PC-3 (cell line): ENCODE results near the gene SPOP. TPM values are rescaled to one million over a fixed set of nuclear protein-coding genes. Genes with fewer than 3 reads are reported as not detected.

ENCODE experiments used
- ATAC-seq: fragments of 200-7000 bp; cut with Tn5 transposase; 2 replicates; pipeline ENCODE4 v1.9.1; 2020; ENCODE audit warnings: mild to moderate bottlenecking, moderate library complexity
- BruUV-seq: library from RNA; stranded (reverse); fragments of 400-500 nt; replicated peaks from 2 replicates; lab custom pipeline; 2021; lab: Mats Ljungman, UMichigan
- CTCF ChIA-PET: fragments of 300-600 bp; sonication (Branson Sonifier 250); formaldehyde crosslinking; loops from one replicate; lab custom pipeline; 2022; ENCODE audit warnings: antibody characterized with exemption; lab: Charles Lee
- POLR2A ChIA-PET: fragments of 300-600 bp; sonication (Branson Sonifier 250); formaldehyde crosslinking; loops from one replicate; lab custom pipeline; 2022; ENCODE audit warnings: antibody characterized with exemption; ENCODE audit not compliant: unreplicated experiment; lab: Charles Lee
- DNase-seq: peaks from one replicate; pipeline ENCODE4 v3.0.0-alpha.2; 2015
- H2AFZ ChIP-seq: fragments of 300-600 bp; sonication (generic); 2 replicates; pipeline ENCODE4 v1.6.0; 2016; ENCODE audit warnings: antibody characterized with exemption, low read length
- H3F3A ChIP-seq: fragments of 300-600 bp; sonication (generic); one replicate; pipeline ENCODE4 v1.6.0; 2017; ENCODE audit warnings: antibody characterized with exemption, low read length, control low read depth, mild to moderate bottlenecking; ENCODE audit not compliant: unreplicated experiment
- H3K27ac ChIP-seq: fragments of 300-600 bp; sonication (generic); 2 replicates; pipeline ENCODE4 v1.5.1; 2016; ENCODE audit warnings: mild to moderate bottlenecking, low read length
- H3K27me3 ChIP-seq: fragments of 300-600 bp; sonication (generic); 2 replicates; pipeline ENCODE4 v1.6.1; 2016; ENCODE audit warnings: low read length, mixed read lengths
- H3K36me3 ChIP-seq: fragments of 300-600 bp; sonication (generic); 2 replicates; pipeline ENCODE4 v1.6.1; 2016; ENCODE audit warnings: low read depth, mixed run types, low read length, mixed read lengths
- H3K4me1 ChIP-seq: fragments of 300-600 bp; sonication (generic); 2 replicates; pipeline ENCODE4 v1.5.1; 2016; ENCODE audit warnings: low read length; ENCODE audit not compliant: insufficient read depth
- H3K4me2 ChIP-seq: fragments of 300-600 bp; sonication (generic); 2 replicates; pipeline ENCODE4 v1.6.0; 2016; ENCODE audit warnings: low read length
- H3K4me3 ChIP-seq: fragments of 300-600 bp; sonication (generic); 2 replicates; pipeline ENCODE4 v1.5.1; 2016; ENCODE audit warnings: mild to moderate bottlenecking, low read length, mixed read lengths
- H3K79me2 ChIP-seq: fragments of 300-600 bp; sonication (generic); 2 replicates; pipeline ENCODE4 v1.6.1; 2017; ENCODE audit warnings: low read length, mixed read lengths
- H3K9ac ChIP-seq: fragments of 300-600 bp; sonication (generic); 2 replicates; pipeline ENCODE4 v1.6.0; 2016; ENCODE audit warnings: mild to moderate bottlenecking, low read length
- H3K9me2 ChIP-seq: fragments of 300-600 bp; sonication (generic); replicated peaks from 2 replicates; pipeline ENCODE4 v1.6.1; 2016; ENCODE audit warnings: mixed run types, low read length, mixed read lengths
- H3K9me3 ChIP-seq: fragments of 300-600 bp; sonication (generic); 2 replicates; pipeline ENCODE4 v1.6.1; 2016; ENCODE audit warnings: low read length, mixed read lengths
- H4K20me1 ChIP-seq: fragments of 300-600 bp; sonication (generic); 2 replicates; pipeline ENCODE4 v1.6.1; 2016; ENCODE audit warnings: low read length, mixed read lengths
- EZH2 ChIP-seq: fragments of 300-600 bp; sonication (generic); IDR thresholded peaks from one replicate; pipeline ENCODE4 v1.6.1; 2017; ENCODE audit warnings: antibody characterized with exemption, mild to moderate bottlenecking, low read length; ENCODE audit not compliant: unreplicated experiment
- EZH2phosphoT487 ChIP-seq: fragments of 300-600 bp; sonication (generic); IDR thresholded peaks from 2 replicates; pipeline ENCODE4 v1.6.1; 2018; ENCODE audit warnings: mild to moderate bottlenecking, antibody characterized with exemption, low read length, borderline replicate concordance
- intact Hi-C: fragments of 100-400 bp; cut with micrococcal nuclease; formaldehyde crosslinking; loops from 2 replicates; pipeline ENCODE4 v1.9.0; 2023
- total RNA-seq: library from RNA; depleted of rRNA; stranded (reverse); fragments of >200 nt; gene quantifications from 2 replicates; pipeline ENCODE4 v1.2.3, GENCODE V29; 2014
- TF ChIP-seq, protein P1 (sequence below): fragments of 300-600 bp; sonication (generic); conservative IDR thresholded peaks from 2 replicates; pipeline ENCODE4 v1.5.1; 2017; ENCODE audit warnings: antibody characterized with exemption, low read depth, mild to moderate bottlenecking, low read length

Gene SPOP
- total RNA-seq, 1 experiment from 2014 or later = 54.7 TPM

DNA sequence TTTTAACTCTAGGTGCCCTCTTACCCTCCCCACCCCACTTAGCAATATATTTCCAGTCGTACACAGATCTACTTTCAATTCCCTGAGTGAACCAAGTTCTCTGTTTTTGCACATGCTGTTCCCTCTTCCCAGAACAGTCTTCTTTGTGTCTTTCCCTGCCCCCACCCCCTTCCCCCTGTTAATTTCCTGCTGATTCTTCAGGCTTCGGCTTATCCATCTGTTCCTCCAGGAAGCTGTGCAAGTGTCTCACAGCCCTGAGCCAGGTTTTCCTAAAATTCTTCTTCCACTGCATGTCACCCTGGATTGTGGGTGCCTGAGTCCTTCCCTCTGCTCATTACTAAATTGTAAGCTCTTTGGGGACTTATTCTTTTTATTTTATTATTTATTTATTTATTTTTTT is 12.4 kb upstream of the SPOP start:
- ATAC-seq (no peak), DNase-seq (no peak)
- intact Hi-C loops = no loop called here
- no peak overlapping the region for H2AFZ ChIP-seq
- no peak overlapping the region for H3K27ac ChIP-seq
- H3K27me3 ChIP-seq = no peaks in the 10 kb centered on the region
- no peaks in the 10 kb centered on the region for H4K20me1 ChIP-seq
- no peaks in the 10 kb centered on the region for H3K36me3 ChIP-seq
- ChIA-PET CTCF (no interaction called here), POLR2A (no interaction called here)
- H3K9me2 ChIP-seq = no peaks in the 10 kb centered on the region
- H3K4me1 ChIP-seq = peaks cover 5% of the 10 kb centered on the region
- H3K9ac ChIP-seq = no peak overlapping the region
- H3K4me2 ChIP-seq = no peak overlapping the region
- H3K4me3 ChIP-seq = no peak overlapping the region
- no peaks in the 10 kb centered on the region for H3F3A ChIP-seq
- BruUV-seq = no TSS peak
- no peaks in the 10 kb centered on the region for H3K79me2 ChIP-seq
- no peaks in the 10 kb centered on the region for H3K9me3 ChIP-seq
- no peak for TF ChIP-seq EZH2

DNA sequence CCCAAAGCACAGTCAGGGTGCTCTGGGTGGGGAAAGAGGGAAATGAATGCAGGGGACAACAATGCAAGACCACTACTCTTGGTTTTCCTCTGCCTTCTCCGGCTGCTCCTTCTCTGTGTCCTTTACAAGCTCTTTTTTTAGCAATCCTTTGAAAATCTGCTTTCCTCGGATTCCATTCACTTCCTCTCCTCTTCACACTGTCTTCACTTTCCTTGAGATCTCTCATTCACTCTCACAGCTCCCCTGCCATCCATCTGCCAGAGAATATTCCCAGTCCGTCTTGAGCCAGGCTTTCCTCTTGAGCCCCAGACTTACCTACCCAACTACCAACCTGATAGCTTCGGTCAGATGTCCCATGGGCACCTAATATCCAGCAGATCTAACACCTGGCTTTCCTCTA is 11.0 kb upstream of the SPOP start:
- H4K20me1 ChIP-seq = no peaks in the 10 kb centered on the region
- intact Hi-C loops = no loop called here
- no peaks in the 10 kb centered on the region for H3K79me2 ChIP-seq
- H3F3A ChIP-seq = no peaks in the 10 kb centered on the region
- no peak overlapping the region for H2AFZ ChIP-seq
- H3K27ac ChIP-seq = no peak overlapping the region
- BruUV-seq = no TSS peak
- no peaks in the 10 kb centered on the region for H3K9me3 ChIP-seq
- peaks cover 5% of the 10 kb centered on the region for H3K4me1 ChIP-seq
- no peak overlapping the region for H3K4me3 ChIP-seq
- TF ChIP-seq, protein P1, sequence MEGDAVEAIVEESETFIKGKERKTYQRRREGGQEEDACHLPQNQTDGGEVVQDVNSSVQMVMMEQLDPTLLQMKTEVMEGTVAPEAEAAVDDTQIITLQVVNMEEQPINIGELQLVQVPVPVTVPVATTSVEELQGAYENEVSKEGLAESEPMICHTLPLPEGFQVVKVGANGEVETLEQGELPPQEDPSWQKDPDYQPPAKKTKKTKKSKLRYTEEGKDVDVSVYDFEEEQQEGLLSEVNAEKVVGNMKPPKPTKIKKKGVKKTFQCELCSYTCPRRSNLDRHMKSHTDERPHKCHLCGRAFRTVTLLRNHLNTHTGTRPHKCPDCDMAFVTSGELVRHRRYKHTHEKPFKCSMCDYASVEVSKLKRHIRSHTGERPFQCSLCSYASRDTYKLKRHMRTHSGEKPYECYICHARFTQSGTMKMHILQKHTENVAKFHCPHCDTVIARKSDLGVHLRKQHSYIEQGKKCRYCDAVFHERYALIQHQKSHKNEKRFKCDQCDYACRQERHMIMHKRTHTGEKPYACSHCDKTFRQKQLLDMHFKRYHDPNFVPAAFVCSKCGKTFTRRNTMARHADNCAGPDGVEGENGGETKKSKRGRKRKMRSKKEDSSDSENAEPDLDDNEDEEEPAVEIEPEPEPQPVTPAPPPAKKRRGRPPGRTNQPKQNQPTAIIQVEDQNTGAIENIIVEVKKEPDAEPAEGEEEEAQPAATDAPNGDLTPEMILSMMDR = no peak
- TF ChIP-seq EZH2phosphoT487 = no peak
- TF ChIP-seq EZH2 = no peak
- POLR2A ChIA-PET = no interaction called here
- no peak overlapping the region for H3K4me2 ChIP-seq
- DNase-seq (no peak), ATAC-seq (no peak)
- no peaks in the 10 kb centered on the region for H3K9me2 ChIP-seq
- H3K9ac ChIP-seq = no peak overlapping the region
- CTCF ChIA-PET = interaction anchor here (0.8 kb wide), 1 partner anchor 119 kb away, joined by 3 read pairs; no protein-coding TSS in a partner anchor
- no peaks in the 10 kb centered on the region for H3K27me3 ChIP-seq
- H3K36me3 ChIP-seq = no peaks in the 10 kb centered on the region

DNA sequence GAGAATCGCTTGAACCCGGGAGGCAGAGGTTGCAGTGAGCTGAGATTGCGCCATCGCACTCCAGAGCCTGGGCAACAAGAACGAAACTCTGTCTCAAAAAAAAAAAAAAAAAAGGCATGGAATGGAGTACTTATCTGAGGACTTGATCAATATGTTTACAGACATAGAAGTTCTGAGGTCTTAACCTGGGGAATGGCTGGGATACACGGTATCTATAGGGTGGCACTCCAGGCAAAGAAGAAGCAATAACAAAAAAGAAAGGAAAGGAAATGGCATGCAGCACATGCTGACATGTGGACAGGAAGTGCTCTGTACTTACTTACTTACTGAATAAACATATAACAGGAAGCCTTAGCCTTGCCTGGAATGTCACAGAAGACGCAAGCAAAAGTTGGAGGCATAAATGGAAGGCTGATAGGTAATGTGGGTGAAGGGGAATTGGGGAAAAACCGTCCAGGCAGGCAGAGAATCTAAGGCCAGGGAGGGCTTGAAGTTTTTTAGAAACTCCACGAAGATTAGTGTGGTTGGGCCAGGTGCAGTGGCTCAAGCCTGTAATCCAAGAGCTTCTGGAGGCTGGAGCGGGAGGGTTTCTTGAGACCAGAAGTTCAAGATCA is 10.1 kb upstream of the SPOP start:
- DNase-seq (peak; percentile 49), ATAC-seq (peak; percentile 88)
- no peak overlapping the region for H3K9ac ChIP-seq
- H3K27ac ChIP-seq = no peak overlapping the region
- H4K20me1 ChIP-seq = no peaks in the 10 kb centered on the region
- no peaks in the 10 kb centered on the region for H3F3A ChIP-seq
- BruUV-seq = no TSS peak
- ChIA-PET CTCF (no interaction called here), POLR2A (no interaction called here)
- H2AFZ ChIP-seq = peak overlapping the region; percentile 84
- intact Hi-C loops = no loop called here
- H3K4me1 ChIP-seq = peaks cover 5% of the 10 kb centered on the region
- no peaks in the 10 kb centered on the region for H3K9me2 ChIP-seq
- H3K4me3 ChIP-seq = no peak overlapping the region
- no peaks in the 10 kb centered on the region for H3K79me2 ChIP-seq
- no peaks in the 10 kb centered on the region for H3K27me3 ChIP-seq
- H3K9me3 ChIP-seq = no peaks in the 10 kb centered on the region
- peak overlapping the region; percentile 19; the same call in 1 of the 2 replicates for H3K4me2 ChIP-seq
- H3K36me3 ChIP-seq = no peaks in the 10 kb centered on the region
- TF ChIP-seq, protein P1 = no peak
- TF ChIP-seq EZH2phosphoT487 (no peak), EZH2 (no peak)
